Cardiac muscle cell (in vitro differentiated cells and primary cell): Measurements from ENCODE around the gene CMTM5. TPM values are rescaled to one million over a fixed set of nuclear protein-coding genes. Genes with fewer than 3 reads are reported as not detected.

Experiments
- DNase-seq, 2 donors: peaks; one replicate each; pipeline versions ENCODE4 v3.0.0 to v3.0.0-alpha.2; 2010 to 2017; ENCODE audit warnings: low read depth in 1 of 2, low spot score in 1 of 2
- H3K27ac ChIP-seq: fragments of 200-600 bp; sonication (generic); 2 replicates; pipeline ENCODE4 v1.5.1; 2016
- H3K27me3 ChIP-seq: fragments of 200-600 bp; sonication (generic); 2 replicates; pipeline ENCODE4 v1.6.0; 2016; ENCODE audit warnings: control low read depth
- H3K36me3 ChIP-seq: fragments of 200-600 bp; sonication (generic); 2 replicates; pipeline ENCODE4 v1.5.1; 2016; ENCODE audit warnings: control low read depth
- H3K4me1 ChIP-seq: fragments of 200-600 bp; sonication (generic); 2 replicates; pipeline ENCODE4 v1.8.1; 2017; ENCODE audit warnings: low read depth, mild to moderate bottlenecking, mixed run types
- H3K4me3 ChIP-seq: fragments of 200-600 bp; sonication (generic); 2 replicates; pipeline ENCODE4 v1.5.1; 2016; ENCODE audit warnings: mild to moderate bottlenecking
- H3K9me3 ChIP-seq: fragments of 200-600 bp; sonication (generic); 2 replicates; pipeline ENCODE4 v1.5.1; 2017; ENCODE audit warnings: low read depth, mild to moderate bottlenecking, control low read depth
- polyA plus RNA-seq: library from polyadenylated mRNA; unstranded; fragments of >200 nt; fragmentation: Nextera tagmentation; extraction: Ambion mirVana; gene quantifications from 2 replicates; pipeline ENCODE4 v1.2.1, GENCODE V29; 2016
- total RNA-seq: library from RNA; depleted of rRNA; stranded (reverse); fragments of >200 nt; gene quantifications from 2 replicates; pipeline ENCODE4 v1.2.3, GENCODE V29; 2016
- TF ChIP-seq, protein P1 (sequence below): IDR thresholded peaks from 2 replicates; pipeline ENCODE4 v1.5.1; 2012; ENCODE audit warnings: low read depth, mild to moderate bottlenecking, low read length

CMTM5 gene
- total and polyA plus RNA-seq, 2 experiments from 2014 or later, result 0.21 to 31.4 TPM

DNA sequence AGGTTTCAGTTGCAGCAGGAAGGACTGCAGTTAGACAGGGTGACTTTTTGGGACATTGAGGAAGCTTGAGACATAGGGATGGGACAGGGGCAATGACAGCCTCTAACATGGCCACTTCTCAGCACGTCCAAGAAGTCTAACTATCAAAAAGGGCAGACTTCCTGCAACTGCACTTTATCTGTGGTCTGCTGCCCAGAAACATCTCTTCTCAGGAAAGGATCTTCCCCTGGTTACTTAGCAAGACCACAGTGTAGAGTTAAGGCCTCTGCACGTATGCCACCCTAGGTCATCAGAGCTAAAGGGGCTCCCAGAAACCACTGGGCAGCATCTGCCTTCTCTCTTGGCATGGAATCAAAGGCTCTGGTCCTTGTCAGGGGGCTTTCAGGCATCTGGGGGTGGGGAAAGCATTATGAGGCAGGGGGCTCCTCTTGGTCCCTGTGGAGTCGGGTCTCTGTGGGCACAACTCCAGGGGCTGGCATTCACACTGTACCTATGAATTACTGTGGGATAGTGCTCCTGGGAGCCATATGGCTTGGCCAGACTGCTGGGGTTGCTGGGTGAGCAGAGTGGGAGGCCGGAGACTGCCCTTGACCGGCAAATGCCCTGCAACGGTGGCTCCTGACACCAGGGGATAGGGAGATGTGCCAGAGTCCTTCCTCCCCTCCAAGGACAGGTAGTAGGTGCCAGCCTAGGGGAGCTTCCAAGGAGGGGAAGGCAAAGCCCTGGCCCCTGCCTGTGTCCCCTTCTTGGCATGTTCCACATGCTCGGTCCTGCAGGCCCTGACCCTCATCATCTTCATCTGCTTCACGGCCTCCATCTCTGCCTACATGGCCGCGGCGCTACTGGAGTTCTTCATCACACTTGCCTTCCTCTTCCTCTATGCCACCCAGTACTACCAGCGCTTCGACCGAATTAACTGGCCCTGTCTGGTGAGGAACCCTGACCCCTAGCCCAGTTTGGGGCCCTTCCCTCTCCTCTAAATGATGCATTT, 1.0 kb downstream of the CMTM5 start:
- no peak overlapping the region for H3K4me3 ChIP-seq
- no peaks in the 10 kb centered on the region for H3K27me3 ChIP-seq
- no peaks in the 10 kb centered on the region for H3K4me1 ChIP-seq
- peaks cover 24% of the 10 kb centered on the region for H3K36me3 ChIP-seq
- peak in 1 of 2 donors; percentile 57 for DNase-seq
- H3K27ac ChIP-seq, result peak overlapping the region; percentile 86
- TF ChIP-seq, protein P1, sequence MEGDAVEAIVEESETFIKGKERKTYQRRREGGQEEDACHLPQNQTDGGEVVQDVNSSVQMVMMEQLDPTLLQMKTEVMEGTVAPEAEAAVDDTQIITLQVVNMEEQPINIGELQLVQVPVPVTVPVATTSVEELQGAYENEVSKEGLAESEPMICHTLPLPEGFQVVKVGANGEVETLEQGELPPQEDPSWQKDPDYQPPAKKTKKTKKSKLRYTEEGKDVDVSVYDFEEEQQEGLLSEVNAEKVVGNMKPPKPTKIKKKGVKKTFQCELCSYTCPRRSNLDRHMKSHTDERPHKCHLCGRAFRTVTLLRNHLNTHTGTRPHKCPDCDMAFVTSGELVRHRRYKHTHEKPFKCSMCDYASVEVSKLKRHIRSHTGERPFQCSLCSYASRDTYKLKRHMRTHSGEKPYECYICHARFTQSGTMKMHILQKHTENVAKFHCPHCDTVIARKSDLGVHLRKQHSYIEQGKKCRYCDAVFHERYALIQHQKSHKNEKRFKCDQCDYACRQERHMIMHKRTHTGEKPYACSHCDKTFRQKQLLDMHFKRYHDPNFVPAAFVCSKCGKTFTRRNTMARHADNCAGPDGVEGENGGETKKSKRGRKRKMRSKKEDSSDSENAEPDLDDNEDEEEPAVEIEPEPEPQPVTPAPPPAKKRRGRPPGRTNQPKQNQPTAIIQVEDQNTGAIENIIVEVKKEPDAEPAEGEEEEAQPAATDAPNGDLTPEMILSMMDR, result no peak
- no peaks in the 10 kb centered on the region for H3K9me3 ChIP-seq

DNA sequence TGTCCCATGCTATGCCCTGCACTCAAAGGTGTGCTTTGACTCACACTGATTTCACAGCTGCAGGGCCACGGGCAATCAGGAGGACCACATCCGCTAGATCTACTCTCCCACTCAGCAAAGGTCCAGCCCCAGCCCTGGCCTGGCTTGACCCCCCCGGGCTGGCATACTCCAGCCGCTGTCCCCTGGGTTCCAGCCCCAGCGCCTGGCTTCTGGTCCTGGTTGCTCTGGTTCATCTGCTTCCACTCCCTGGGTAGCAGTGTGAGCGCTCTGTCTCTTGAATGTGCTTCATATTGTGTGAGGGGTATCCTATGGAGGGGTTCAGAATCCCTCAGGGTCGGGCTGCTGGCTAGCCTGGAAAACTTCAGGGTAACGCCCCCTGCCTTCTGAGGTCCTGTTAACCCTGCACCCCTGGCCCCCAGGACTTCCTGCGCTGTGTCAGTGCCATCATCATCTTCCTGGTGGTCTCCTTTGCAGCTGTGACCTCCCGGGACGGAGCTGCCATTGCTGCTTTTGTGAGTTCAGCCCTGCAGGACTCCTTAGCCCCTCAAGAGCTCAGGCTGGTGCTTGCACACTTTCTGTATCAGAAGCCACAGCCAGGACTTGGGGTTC, 1.9 kb downstream of the CMTM5 start:
- H3K4me1 ChIP-seq, result no peaks in the 10 kb centered on the region
- no peaks in the 10 kb centered on the region for H3K9me3 ChIP-seq
- DNase-seq, result peak in 1 of 2 donors; percentile 68
- H3K4me3 ChIP-seq, result no peak overlapping the region
- H3K36me3 ChIP-seq, result peaks cover 33% of the 10 kb centered on the region
- no peaks in the 10 kb centered on the region for H3K27me3 ChIP-seq
- TF ChIP-seq, protein P1, result no peak
- H3K27ac ChIP-seq, result peak overlapping the region; percentile 86

DNA sequence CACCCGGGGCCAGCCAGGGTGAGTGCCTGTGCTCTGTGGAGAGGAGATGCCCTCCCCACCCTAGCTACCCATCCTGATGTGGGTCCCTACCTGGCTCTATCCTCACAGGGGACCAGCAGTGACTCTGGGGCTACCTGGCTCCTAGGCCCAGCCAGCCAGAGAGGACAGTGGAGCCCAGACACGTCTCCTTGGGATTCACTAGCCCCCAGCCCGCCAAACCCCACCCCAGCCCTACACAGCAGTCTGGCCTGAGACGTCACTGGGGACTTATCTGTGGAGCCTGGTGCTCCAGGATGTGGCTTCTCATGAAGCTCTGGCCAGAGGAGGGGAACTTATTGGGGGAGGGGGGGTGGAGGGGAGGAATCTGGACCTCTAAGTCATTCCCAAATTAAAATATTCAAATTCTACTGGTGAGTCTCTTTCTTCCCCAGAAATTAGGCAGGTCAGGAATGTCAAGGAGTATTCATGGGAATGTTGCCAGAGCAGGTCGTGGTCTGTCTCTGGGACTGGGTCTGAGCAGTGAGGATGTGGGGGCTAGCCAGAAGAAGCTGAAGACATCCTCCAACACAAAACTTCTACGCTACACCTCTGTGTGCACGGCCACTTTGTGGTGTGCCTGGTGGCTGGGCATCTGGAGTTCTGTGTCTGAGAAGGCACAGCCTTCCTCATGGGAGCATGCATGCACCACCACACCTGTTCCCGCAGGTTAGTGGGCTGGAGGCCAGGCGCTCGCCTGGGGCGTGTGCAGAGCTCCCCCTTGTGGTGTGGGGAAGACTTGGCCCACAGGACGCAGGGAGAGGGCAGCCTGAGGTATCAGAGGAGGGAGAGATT, 2.7 kb downstream of the CMTM5 start:
- no peaks in the 10 kb centered on the region for H3K27me3 ChIP-seq
- no peaks in the 10 kb centered on the region for H3K4me1 ChIP-seq
- peak; percentile 45 to 86 for DNase-seq
- TF ChIP-seq, protein P1, result peak; percentile 97
- H3K4me3 ChIP-seq, result no peak overlapping the region
- H3K9me3 ChIP-seq, result no peaks in the 10 kb centered on the region
- peaks cover 41% of the 10 kb centered on the region for H3K36me3 ChIP-seq
- peak overlapping the region; percentile 86 for H3K27ac ChIP-seq

DNA sequence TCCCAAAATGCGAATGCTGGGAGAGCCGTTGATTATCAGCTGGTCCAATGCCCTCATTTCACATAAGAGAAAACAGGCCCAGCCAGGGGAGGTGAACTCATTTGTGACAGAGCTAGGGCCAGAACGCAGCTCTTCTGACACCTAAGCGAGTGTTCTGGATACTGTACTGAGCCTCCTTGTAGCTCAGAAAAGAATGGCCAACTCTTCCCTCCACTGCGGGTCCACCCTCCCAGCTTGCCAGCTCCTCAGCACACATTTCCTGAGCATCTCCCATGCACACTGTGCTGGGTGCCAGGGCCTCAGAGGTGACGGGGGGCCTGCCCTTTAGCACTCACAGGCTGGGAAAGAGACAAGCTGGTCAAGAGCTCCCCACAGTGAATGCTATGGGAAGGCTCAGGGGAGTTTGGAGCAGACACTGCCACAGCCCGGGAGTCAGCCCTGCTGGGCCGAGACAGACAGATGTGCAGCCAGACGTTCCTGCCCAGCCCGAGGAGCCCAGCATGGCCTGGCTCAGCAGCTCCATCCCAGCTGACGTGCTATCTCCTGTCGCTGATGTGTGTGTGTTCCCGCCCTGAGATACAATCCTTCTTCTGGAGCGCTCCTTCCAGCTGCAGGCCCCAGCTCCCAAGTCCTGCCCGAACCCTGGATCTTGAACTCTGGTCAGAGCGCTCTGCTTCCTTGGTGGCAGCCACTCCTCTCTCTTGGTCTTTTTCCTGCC, 3.5 kb downstream of the CMTM5 start:
- Histone ChIP-seq H3K27ac (peak overlapping the region; percentile 86), H3K9me3 (no peaks in the 10 kb centered on the region)
- TF ChIP-seq, protein P1, result no peak

More for the DNA sequence above, 3.5 kb downstream of the CMTM5 start:
- H3K36me3 ChIP-seq, result peaks cover 49% of the 10 kb centered on the region
- no peak for DNase-seq
- no peaks in the 10 kb centered on the region for H3K27me3 ChIP-seq
- H3K4me3 ChIP-seq, result no peak overlapping the region
- H3K4me1 ChIP-seq, result no peaks in the 10 kb centered on the region
